A673 (cell line): ENCODE measurements around the gene PKNOX2.
"Not testable (repeated sequence)": the region's sequence is repeated elsewhere in the genome, so short reads cannot be mapped to it uniquely, and the experiment has no call there.

ENCODE experiments used
- EZH2 ChIP-seq: fragments of 200-600 bp; sonication (generic); IDR thresholded peaks from 2 replicates; pipeline ENCODE4 v1.6.1; 2017; ENCODE audit warnings: borderline replicate concordance, low read depth, mild to moderate bottlenecking, mixed read lengths, antibody characterized with exemption, low read length; ENCODE audit not compliant: poor library complexity, severe bottlenecking
- TF ChIP-seq, protein P1 (sequence below): fragments of 300-800, 200-600 bp; sonication (generic); conservative IDR thresholded peaks from 2 replicates; pipeline ENCODE4 v1.5.1; 2017; ENCODE audit warnings: low read depth, mild to moderate bottlenecking, antibody characterized with exemption, low read length, moderate library complexity, mixed read lengths

DNA sequence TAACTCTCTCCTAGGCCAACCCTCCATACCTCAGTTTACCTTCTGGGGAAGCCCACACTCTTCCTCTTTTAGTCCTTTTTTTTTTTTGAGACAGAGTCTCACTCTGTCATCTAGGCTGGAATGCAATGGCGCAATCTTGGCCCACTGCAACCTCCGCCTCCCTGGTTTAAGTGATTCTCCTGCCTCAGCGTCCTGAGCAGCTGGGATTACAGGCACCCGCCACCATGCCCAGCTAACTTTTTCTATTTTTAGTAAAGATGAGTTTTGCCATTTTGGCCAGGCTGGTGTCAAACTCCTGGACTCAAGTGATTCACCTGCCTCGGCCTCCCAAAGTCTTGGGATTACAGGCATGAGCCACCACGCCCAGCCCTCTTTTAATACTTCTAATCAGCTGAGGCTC lies 58.6 kb downstream of the PKNOX2 start:
- TF ChIP-seq, protein P1, sequence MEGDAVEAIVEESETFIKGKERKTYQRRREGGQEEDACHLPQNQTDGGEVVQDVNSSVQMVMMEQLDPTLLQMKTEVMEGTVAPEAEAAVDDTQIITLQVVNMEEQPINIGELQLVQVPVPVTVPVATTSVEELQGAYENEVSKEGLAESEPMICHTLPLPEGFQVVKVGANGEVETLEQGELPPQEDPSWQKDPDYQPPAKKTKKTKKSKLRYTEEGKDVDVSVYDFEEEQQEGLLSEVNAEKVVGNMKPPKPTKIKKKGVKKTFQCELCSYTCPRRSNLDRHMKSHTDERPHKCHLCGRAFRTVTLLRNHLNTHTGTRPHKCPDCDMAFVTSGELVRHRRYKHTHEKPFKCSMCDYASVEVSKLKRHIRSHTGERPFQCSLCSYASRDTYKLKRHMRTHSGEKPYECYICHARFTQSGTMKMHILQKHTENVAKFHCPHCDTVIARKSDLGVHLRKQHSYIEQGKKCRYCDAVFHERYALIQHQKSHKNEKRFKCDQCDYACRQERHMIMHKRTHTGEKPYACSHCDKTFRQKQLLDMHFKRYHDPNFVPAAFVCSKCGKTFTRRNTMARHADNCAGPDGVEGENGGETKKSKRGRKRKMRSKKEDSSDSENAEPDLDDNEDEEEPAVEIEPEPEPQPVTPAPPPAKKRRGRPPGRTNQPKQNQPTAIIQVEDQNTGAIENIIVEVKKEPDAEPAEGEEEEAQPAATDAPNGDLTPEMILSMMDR: not testable (repeated sequence)
- TF ChIP-seq EZH2: not testable (repeated sequence)
